Lower leg skin (tissue), 4 donors: ENCODE data around the gene EIF5AL1. TPM values are rescaled to one million over a fixed set of nuclear protein-coding genes. Genes with fewer than 3 reads are reported as not detected.

Experiments
- DNase-seq, 2 donors: peaks; one replicate each; pipeline ENCODE4 v3.0.0-alpha.2; 2019; ENCODE audit warnings: low spot score in 2 of 2
- H3K4me3 ChIP-seq: fragments of 200-600 bp; sonication (generic); 2 replicates; pipeline ENCODE4 v1.5.1; 2017; ENCODE audit warnings: mild to moderate bottlenecking, low read depth; ENCODE audit not compliant: poor library complexity, severe bottlenecking
- CTCF ChIP-seq, 3 donors: fragments of 450-650 bp; IDR thresholded peaks; one replicate each; pipeline ENCODE4 v1.5.1; 2016; ENCODE audit warnings: antibody characterized with exemption in 3 of 3, mild to moderate bottlenecking in 3 of 3, moderate library complexity in 2 of 3
- POLR2A ChIP-seq, 2 donors: fragments of 450-650 bp; IDR thresholded peaks; one replicate each; pipeline ENCODE4 v1.6.1; 2016 to 2017; ENCODE audit warnings: antibody characterized with exemption in 2 of 2, mild to moderate bottlenecking in 1 of 2, moderate library complexity in 1 of 2
- WGBS, 2 donors: methylation state at CpG; one replicate each; pipeline ENCODE4 v1.1.5; 2018; 5-methylcytosine and 5-hydroxymethylcytosine counted together
- intact Hi-C: fragments of 100-400 bp; cut with DNase I; formaldehyde crosslinking; loops from one replicate; pipeline ENCODE4 v1.15.0; 2023; ENCODE audit warnings: low total_unique reads
- total RNA-seq, 4 donors: library from RNA; depleted of rRNA; stranded (reverse); fragments of >200 nt; gene quantifications; one replicate each; pipeline ENCODE4 v1.1.0, GENCODE V29; 2016

The EIF5AL1 gene
- total RNA-seq, 4 donors from 2014 or later: 0.05 to 0.38 (median 0.08) TPM; not detected in 1

- WGBS, 2 donors: 88% methylated on average over 1 of the region's 1 CpG; no CpG with 5 or more reads in 1 of the 2 donors
- DNase-seq: no peak
- no peak within 1 kb of the TSS for H3K4me3 ChIP-seq
Observed at GRCh38 chr10:79560160-79560709, 47.9 kb downstream of the EIF5AL1 start, which contains the start of gene SFTPA2. SFTPA2 (minus strand) TSS chr10:79560407; CDS start chr10:79559483, 924 bp downstream.

GRCh38 chr10:79561257-79561656 lies 48.9 kb downstream of the EIF5AL1 start:
- DNase-seq: no peak
- TF ChIP-seq POLR2A (IDR thresholded peaks at IDR 0.05) (no peak), CTCF (IDR thresholded peaks at IDR 0.05) (no peak)

More at GRCh38 chr10:79560160-79560709, 47.9 kb downstream of the EIF5AL1 start, which contains the start of gene SFTPA2:
- intact Hi-C loops: loop anchor here (10.0 kb wide), 1 partner anchor 365 kb away; no protein-coding TSS in a partner anchor
- no peak for TF ChIP-seq POLR2A (IDR thresholded peaks at IDR 0.05)
- no peak for TF ChIP-seq CTCF (IDR thresholded peaks at IDR 0.05)

DNA sequence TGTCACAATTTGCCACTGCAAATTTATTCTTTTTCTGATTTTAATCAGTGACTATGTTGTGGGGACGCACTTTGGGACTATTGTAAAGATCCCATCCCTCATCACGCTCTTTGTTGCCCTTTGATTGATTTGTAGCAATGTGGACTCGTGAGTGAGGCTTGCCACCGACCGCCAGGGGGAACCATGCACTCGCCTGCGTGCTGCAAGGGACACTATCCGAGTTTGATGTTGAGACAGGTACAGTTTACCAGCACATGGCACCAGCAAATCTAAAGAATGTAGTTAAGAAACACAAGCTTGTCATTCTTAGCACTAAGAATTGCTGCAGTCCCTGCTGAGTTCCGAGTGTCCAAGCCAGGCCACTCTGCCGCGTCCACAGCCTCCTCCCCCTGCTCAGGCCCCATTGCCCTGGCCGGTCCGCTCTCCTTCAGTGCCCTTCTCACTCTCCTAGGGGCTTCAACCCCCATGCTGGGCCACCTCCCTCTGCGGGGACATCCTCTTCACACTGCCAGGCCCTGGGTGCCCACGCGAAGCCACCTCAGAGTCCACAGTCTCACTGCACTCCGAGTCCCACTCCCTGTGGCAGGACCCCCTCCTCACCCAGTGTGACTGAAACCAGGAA lies 49.9 kb downstream of the EIF5AL1 start:
- no peak overlapping the region for H3K4me3 ChIP-seq
- DNase-seq: peak in 1 of 2 donors; percentile 33
- no peak for TF ChIP-seq CTCF (IDR thresholded peaks at IDR 0.05)
- intact Hi-C loops: loop anchor here (10.0 kb wide), 1 partner anchor 363 kb away; no protein-coding TSS in a partner anchor
- 22 to 25% methylated on average over 17 of the region's 17 CpGs for whole genome bisulfite sequencing, 2 donors

More at GRCh38 chr10:79561257-79561656, 48.9 kb downstream of the EIF5AL1 start:
- no peak overlapping the region for H3K4me3 ChIP-seq
- WGBS, 2 donors: 88 to 89% methylated on average over 3 of the region's 3 CpGs
- intact Hi-C loops: loop anchor here (10.0 kb wide), 1 partner anchor 364 kb away; no protein-coding TSS in a partner anchor

DNA sequence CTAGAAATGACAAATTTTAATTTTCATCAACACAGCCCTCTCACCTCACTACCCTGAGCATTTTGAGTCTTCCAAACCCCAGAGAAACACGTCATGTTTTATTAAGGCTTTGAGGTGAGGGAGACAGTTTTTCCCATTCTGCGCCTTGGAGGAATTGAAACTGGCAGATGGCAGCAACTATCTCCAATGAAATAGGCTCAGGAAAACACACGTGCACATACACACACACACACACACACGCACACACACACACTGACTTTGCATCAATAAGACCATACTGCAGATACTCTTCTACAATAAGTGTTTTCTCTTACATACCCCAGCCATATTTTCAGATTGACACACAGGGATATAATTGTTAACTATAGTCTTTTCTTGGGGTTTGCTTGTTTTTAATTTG lies 51.1 kb downstream of the EIF5AL1 start:
- no peak overlapping the region for H3K4me3 ChIP-seq
- no peak for DNase-seq
- WGBS, 2 donors: 57 to 71% methylated on average over 4 of the region's 4 CpGs
- TF ChIP-seq POLR2A (IDR thresholded peaks at IDR 0.05) (no peak), CTCF (IDR thresholded peaks at IDR 0.05) (no peak)
- intact Hi-C loops: loop anchor here (10.0 kb wide), 1 partner anchor 361 kb away; no protein-coding TSS in a partner anchor

Other genes with a start within 250 kb of the EIF5AL1 start
- 100 to 1,000 TPM in 1 of 4 donors, 10 to 100 TPM in 3; 59.3 to 123 (median 78.3) TPM for gene PPIF, start 165.1 kb upstream of the EIF5AL1 start, total RNA-seq
- 10 to 100 TPM in 3 of 4 donors, 1 to 10 TPM in 1; 9.9 to 16.8 (median 13.1) TPM for gene ZCCHC24, start 66.9 kb upstream of the EIF5AL1 start, total RNA-seq
- not detected for gene SFTPA2, start 47.9 kb downstream of the EIF5AL1 start, total RNA-seq
- not detected for gene SFTPA1, start 98.4 kb downstream of the EIF5AL1 start, total RNA-seq
- gene NUTM2B, start 190.7 kb downstream of the EIF5AL1 start, total RNA-seq: 1 to 10 TPM in 3 of 4 donors, under 1 TPM in 1; 0.17 to 2.4 (median 1.3) TPM